ENCODE results near the gene PSMD9.

DNA sequence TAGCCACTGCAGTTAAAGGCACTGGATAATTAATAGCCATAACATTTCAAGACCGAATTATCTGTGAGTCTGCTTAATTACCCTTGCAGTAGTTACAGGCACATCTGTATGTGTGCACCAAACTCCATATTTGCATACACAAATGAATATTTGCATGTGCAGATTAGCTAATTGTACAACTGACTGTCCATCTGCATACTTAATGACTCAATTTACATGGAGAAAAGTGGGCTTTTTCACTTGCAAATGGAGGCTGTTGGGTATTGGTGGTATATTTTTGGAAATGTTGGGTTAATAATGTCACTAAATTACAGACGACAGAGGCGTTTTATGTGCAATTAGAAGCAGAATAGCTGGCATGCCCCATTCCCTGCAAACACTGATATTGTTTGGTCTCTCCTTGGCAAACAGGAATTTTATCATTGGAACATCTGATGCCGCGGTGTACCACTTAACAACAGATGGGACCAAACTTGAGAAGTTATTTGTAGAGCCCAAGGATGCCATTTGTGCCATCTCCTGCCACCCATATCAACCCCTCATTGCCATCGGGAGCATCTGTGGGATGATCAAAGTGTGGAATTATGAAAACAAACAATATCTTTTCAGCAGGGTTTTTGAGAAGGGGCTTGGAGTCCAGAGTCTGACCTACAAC is 69.4 kb downstream of the PSMD9 start:
- TF ChIP-seq EP300 (IDR thresholded peaks at IDR 0.05; ENCODE audit: low read depth) (no peak), CTCF (IDR thresholded peaks at IDR 0.05) (no peak), POLR2A (IDR thresholded peaks at IDR 0.05) (no peak)

Measured in transverse colon (tissue), 3 donors.